Neural cell (in vitro differentiated cells): Measurements from ENCODE around the gene FGFBP2. TPM values are rescaled to one million over a fixed set of nuclear protein-coding genes. Genes with fewer than 3 reads are reported as not detected.

Experiments used
- H2AFZ ChIP-seq: fragments of 200-600, 300-800 bp; sonication (generic), shearing (Covaris generic); 2 replicates; pipeline ENCODE4 v1.6.0; 2014; ENCODE audit warnings: low read depth, mild to moderate bottlenecking, antibody characterized with exemption, low read length, moderate library complexity
- H3F3A ChIP-seq: fragments of 200-600 bp; shearing (Covaris generic); 2 replicates; pipeline ENCODE4 v1.6.1; 2016; ENCODE audit warnings: mild to moderate bottlenecking, moderate library complexity, mixed read lengths, antibody characterized with exemption, low read length; ENCODE audit not compliant: insufficient read depth, poor library complexity, severe bottlenecking
- H3K27ac ChIP-seq: fragments of 200-600, 300-800 bp; sonication (generic), shearing (Covaris generic); 2 replicates; pipeline ENCODE4 v1.5.1; 2014; ENCODE audit warnings: mild to moderate bottlenecking, low read length, moderate library complexity
- H3K27me3 ChIP-seq: fragments of 300-800, 200-600 bp; sonication (generic), shearing (Covaris generic); 2 replicates; pipeline ENCODE4 v1.6.0; 2014; ENCODE audit warnings: mild to moderate bottlenecking, low read depth, low read length, moderate library complexity; ENCODE audit not compliant: insufficient read depth
- H3K36me3 ChIP-seq: fragments of 300-800, 200-600 bp; sonication (generic), shearing (Covaris generic); 2 replicates; pipeline ENCODE4 v1.5.1; 2014; ENCODE audit warnings: mild to moderate bottlenecking, antibody characterized with exemption, low read length, moderate library complexity; ENCODE audit not compliant: insufficient read depth
- H3K4me2 ChIP-seq: fragments of 300-800, 200-600 bp; sonication (generic), shearing (Covaris generic); 2 replicates; pipeline ENCODE4 v1.6.0; 2014; ENCODE audit warnings: mild to moderate bottlenecking, low read length
- H3K4me3 ChIP-seq: fragments of 300-800, 200-600 bp; sonication (generic), shearing (Covaris generic); 2 replicates; pipeline ENCODE4 v1.5.1; 2014; ENCODE audit warnings: mild to moderate bottlenecking, low read length, moderate library complexity
- H3K79me2 ChIP-seq: fragments of 200-600 bp; shearing (Covaris generic); replicated peaks from 2 replicates; pipeline ENCODE4 v1.6.0; 2014; ENCODE audit warnings: mild to moderate bottlenecking, low read length, moderate library complexity; ENCODE audit not compliant: insufficient read depth
- H3K9ac ChIP-seq: fragments of 300-800, 200-600 bp; sonication (generic), shearing (Covaris generic); 2 replicates; pipeline ENCODE4 v1.6.1; 2016; ENCODE audit warnings: mild to moderate bottlenecking, low read length, mixed read lengths
- H3K9me2 ChIP-seq: fragments of 200-600 bp; shearing (Covaris generic); 2 replicates; pipeline ENCODE4 v1.6.1; 2016; ENCODE audit warnings: mild to moderate bottlenecking, low read length, mixed read lengths; ENCODE audit not compliant: insufficient read depth
- H3K9me3 ChIP-seq: fragments of 200-600, 300-800 bp; sonication (generic), shearing (Covaris generic); 2 replicates; pipeline ENCODE4 v1.6.1; 2016; ENCODE audit warnings: mild to moderate bottlenecking, mixed run types, low read length, moderate library complexity, mixed read lengths
- H4K20me1 ChIP-seq: fragments of 200-600 bp; shearing (Covaris generic); 2 replicates; pipeline ENCODE4 v1.6.1; 2016; ENCODE audit warnings: mild to moderate bottlenecking, mixed run types; ENCODE audit not compliant: insufficient read depth
- CTCF ChIP-seq: fragments of 450-650 bp; IDR thresholded peaks from 2 replicates; pipeline ENCODE4 v1.5.1; 2014; ENCODE audit warnings: antibody characterized with exemption, mild to moderate bottlenecking, moderate library complexity; ENCODE audit not compliant: poor library complexity, severe bottlenecking
- EP300 ChIP-seq: fragments of 450-650 bp; conservative IDR thresholded peaks from 2 replicates; pipeline ENCODE4 v1.6.1; 2014; ENCODE audit warnings: antibody characterized with exemption, mild to moderate bottlenecking, moderate library complexity; ENCODE audit not compliant: poor library complexity, severe bottlenecking
- EZH2 ChIP-seq: fragments of 200-600, 300-800 bp; shearing (Covaris generic), sonication (generic); IDR thresholded peaks from 2 replicates; pipeline ENCODE4 v1.6.1; 2014; ENCODE audit warnings: antibody characterized with exemption, low read length, borderline replicate concordance, mild to moderate bottlenecking; ENCODE audit not compliant: insufficient read depth, poor library complexity, severe bottlenecking
- MXI1 ChIP-seq: fragments of 450-650 bp; conservative IDR thresholded peaks from 2 replicates; pipeline ENCODE4 v1.6.1; 2014; ENCODE audit warnings: antibody characterized with exemption, mild to moderate bottlenecking; ENCODE audit not compliant: poor library complexity, severe bottlenecking
- POLR2AphosphoS5 ChIP-seq: IDR thresholded peaks from 2 replicates; pipeline ENCODE4 v1.6.1; 2012
- RAD21 ChIP-seq: fragments of 450-650 bp; conservative IDR thresholded peaks from 2 replicates; pipeline ENCODE4 v1.6.1; 2014; ENCODE audit warnings: antibody characterized with exemption, mild to moderate bottlenecking, moderate library complexity
- REST ChIP-seq: IDR thresholded peaks from 2 replicates; pipeline ENCODE4 v1.6.1; 2012; ENCODE audit warnings: borderline replicate concordance
- SMC3 ChIP-seq: fragments of 450-650 bp; conservative IDR thresholded peaks from 2 replicates; pipeline ENCODE4 v1.6.1; 2014; ENCODE audit warnings: antibody characterized with exemption, mild to moderate bottlenecking, moderate library complexity; ENCODE audit not compliant: poor library complexity
- TAF1 ChIP-seq: IDR thresholded peaks from 2 replicates; pipeline ENCODE4 v1.6.1; 2012; ENCODE audit warnings: low read depth
- polyA plus RNA-seq: library from polyadenylated mRNA; depleted of rRNA; stranded (reverse); fragments of >200 nt; gene quantifications from 2 replicates; pipeline ENCODE4 v1.2.3, GENCODE V29; 2014

Gene FGFBP2
- polyA plus RNA-seq, 1 donor from 2014 or later = not detected

- H3K27me3 ChIP-seq = no peaks in the 10 kb centered on the region
- TF ChIP-seq TAF1 (no peak), MXI1 (no peak), EP300 (no peak), RAD21 (no peak), REST (no peak), EZH2 (no peak), CTCF (no peak), POLR2AphosphoS5 (no peak), SMC3 (no peak)
These were observed 18.1 kb downstream of the FGFBP2 start for GRCh38 chr4:15944895-15945294.

GRCh38 chr4:15942283-15942682 lies 20.7 kb downstream of the FGFBP2 start:
- H3F3A ChIP-seq = no peaks in the 10 kb centered on the region
- no peak overlapping the region for H2AFZ ChIP-seq
- no peak for TF ChIP-seq CTCF
- no peak for TF ChIP-seq EP300
- no peak for TF ChIP-seq REST
- TF ChIP-seq EZH2 = no peak
- no peak for TF ChIP-seq RAD21
- TF ChIP-seq SMC3 = no peak
- no peak for TF ChIP-seq MXI1
- no peak for TF ChIP-seq TAF1
- no peak for TF ChIP-seq POLR2AphosphoS5
- no peaks in the 10 kb centered on the region for H3K9me3 ChIP-seq
- H3K79me2 ChIP-seq = no peaks in the 10 kb centered on the region
- no peak overlapping the region for H3K9ac ChIP-seq
- no peak overlapping the region for H3K4me2 ChIP-seq
- H3K9me2 ChIP-seq = no peaks in the 10 kb centered on the region
- no peaks in the 10 kb centered on the region for H4K20me1 ChIP-seq
- H3K27ac ChIP-seq = no peak overlapping the region
- H3K36me3 ChIP-seq = no peaks in the 10 kb centered on the region
- no peak overlapping the region for H3K4me3 ChIP-seq
- no peaks in the 10 kb centered on the region for H3K27me3 ChIP-seq

More at GRCh38 chr4:15944895-15945294, 18.1 kb downstream of the FGFBP2 start:
- Histone ChIP-seq H2AFZ (no peak overlapping the region), H3K36me3 (no peaks in the 10 kb centered on the region), H3K9me2 (no peaks in the 10 kb centered on the region), H3K79me2 (no peaks in the 10 kb centered on the region), H3K27ac (no peak overlapping the region), H4K20me1 (no peaks in the 10 kb centered on the region), H3K9me3 (no peaks in the 10 kb centered on the region), H3K4me2 (no peak overlapping the region), H3K4me3 (no peak overlapping the region), H3K9ac (no peak overlapping the region), H3F3A (no peaks in the 10 kb centered on the region)
